GM19099 (cell line): ENCODE results near the gene RASSF1.

Experiments
- POLR2A ChIP-seq: IDR thresholded peaks from 3 replicates; pipeline ENCODE4 v1.6.1; 2011; ENCODE audit warnings: low read depth; ENCODE audit not compliant: insufficient read length; ENCODE audit errors: extremely low read depth

RASSF1 gene

DNA sequence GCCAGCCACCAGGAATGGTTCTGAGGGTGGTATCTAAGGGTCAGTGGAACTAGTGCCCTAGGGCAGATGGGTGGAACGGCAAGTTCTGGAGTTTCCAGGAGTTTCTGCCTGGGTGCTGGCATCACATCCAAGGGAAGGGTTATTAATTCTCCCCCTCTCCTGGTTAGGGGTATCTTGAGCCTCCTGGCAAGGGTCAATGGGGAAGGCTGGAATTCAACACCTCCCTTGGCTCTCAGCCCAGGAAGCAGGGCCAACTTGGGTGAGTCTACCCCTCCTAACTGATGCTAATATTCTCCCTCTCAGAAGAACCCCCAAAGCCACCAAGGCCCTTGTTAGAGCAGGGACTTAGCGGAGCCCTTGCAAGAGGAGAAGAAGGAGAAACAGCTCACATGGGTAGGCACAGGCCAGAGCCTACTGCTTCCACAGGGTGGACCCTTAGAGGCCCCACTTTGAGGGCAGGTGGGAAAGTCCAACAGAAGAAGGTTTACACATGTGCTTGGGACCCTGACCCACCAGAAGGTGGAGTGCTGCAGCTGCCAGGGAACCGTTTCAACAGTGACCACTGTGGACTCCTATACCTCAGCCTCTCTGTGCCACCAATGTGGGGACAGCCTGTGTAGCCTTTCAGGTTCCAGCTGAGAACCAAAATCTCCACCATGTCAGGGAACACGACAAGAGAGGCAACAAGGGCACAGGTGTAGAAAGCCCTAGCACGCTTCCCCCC lies 15.4 kb upstream of the RASSF1 start:
- no peak for TF ChIP-seq POLR2A

DNA sequence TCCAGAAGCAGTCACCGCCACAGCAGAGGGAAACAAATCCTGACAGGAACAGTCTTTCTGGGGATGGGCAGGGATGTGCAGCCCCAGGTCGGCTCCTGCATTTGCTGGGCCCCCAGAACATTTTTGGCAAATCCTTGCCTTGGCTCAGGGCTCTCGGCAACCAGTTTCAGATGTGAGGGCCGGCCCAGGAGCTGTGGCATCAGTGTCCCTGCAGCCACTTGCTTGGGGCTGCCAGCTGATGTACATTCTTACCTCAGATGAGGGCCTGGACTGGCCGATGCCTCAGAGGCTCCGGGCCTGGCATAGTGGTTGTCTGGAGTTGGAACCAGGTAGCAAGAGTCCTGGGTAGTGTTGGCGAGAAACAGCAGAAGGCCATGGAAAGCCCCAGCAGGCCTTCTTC lies 14.2 kb upstream of the RASSF1 start:
- no peak for TF ChIP-seq POLR2A

DNA sequence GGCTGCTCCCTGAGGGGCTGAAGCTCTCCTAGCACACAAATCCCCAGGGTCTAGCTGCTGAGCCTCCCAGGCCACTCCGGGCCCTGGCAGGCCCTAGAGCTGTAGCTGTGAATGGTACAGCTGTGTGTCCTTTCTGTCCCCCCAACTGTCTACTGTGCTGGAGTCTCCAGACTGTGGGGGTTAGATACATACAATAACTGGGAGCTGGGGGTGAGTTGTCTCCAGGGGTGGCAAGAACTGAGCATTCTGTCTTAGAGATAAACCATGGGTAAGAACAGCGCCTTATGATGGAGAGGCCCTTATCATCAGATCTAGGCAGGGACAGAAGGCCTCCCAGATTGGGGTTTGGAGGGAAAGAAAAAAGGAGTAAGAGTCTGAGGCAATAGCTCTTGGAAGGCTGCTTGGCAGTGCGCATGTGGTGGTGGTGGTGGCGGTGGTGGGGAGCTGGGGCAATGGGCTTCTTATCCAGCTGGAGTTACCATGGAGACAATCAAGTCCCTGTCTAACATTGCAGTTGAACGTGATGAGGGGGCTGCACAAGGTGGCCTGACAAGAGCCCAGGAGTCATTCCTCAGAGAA lies 13.6 kb upstream of the RASSF1 start:
- no peak for TF ChIP-seq POLR2A

DNA sequence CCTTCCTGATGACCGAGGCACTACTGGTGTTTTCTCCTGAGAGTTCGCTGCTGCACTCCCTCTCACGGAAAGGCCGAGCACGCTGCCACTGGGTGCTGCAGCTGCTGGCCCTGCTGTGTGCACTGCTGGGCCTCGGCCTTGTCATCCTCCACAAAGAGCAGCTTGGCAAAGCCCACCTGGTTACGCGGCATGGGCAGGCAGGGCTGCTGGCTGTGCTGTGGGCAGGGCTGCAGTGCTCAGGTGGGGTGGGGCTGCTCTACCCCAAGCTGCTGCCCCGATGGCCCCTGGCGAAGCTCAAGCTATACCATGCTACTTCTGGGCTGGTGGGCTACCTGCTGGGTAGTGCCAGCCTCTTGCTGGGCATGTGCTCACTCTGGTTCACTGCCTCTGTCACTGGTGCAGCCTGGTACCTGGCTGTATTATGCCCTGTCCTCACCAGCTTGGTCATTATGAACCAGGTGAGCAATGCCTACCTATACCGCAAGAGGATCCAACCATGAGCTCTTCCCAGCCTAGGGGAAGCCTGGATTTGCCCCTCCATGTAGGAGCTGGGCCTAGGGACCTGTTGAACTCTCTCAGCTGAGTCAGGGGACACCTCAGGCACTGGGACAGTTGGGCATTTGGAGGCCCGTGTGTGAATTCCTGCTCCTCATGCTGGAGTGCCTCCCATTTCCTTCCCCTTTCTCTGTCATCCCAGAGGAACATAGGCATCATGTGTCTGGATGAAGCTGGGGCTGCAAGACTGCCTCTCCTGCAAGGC lies 12.8 kb upstream of the RASSF1 start:
- TF ChIP-seq POLR2A: no peak

DNA sequence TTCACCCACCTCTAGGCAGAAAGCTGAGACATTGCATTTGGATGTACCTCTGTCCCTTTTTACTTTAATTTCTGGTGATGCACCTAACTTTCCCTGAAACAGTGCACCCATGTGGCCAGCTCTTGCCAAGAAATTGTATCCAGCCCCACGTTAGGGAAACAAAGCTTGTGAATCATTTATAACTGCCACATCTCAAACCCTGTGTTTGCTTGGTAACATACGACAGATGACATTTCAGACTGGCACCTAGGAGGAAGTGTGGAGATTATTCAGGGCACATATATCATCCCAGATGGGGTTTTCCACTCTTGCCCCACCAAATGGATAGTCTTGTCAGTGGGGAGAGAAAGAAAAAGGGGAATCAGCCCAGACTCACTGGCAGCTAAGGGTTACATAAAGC lies 12.1 kb upstream of the RASSF1 start:
- no peak for TF ChIP-seq POLR2A

DNA sequence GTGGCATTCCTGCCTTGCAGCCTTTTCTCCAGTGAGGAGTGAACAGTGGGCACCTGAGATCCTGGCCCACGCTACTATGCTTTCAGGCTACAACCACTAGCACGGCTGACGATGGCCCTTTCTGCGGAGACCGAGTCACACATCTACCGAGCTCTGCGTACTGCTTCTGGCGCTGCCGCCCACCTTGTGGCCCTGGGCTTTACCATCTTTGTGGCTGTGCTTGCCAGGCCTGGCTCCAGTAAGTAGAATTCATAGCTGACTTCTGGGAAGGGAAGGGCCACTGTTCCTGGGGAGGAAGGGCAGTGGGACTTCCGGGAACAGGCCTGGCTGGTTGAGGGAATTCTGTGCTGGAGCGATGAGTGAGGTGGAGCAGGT lies 10.7 kb upstream of the RASSF1 start:
- no peak for TF ChIP-seq POLR2A

DNA sequence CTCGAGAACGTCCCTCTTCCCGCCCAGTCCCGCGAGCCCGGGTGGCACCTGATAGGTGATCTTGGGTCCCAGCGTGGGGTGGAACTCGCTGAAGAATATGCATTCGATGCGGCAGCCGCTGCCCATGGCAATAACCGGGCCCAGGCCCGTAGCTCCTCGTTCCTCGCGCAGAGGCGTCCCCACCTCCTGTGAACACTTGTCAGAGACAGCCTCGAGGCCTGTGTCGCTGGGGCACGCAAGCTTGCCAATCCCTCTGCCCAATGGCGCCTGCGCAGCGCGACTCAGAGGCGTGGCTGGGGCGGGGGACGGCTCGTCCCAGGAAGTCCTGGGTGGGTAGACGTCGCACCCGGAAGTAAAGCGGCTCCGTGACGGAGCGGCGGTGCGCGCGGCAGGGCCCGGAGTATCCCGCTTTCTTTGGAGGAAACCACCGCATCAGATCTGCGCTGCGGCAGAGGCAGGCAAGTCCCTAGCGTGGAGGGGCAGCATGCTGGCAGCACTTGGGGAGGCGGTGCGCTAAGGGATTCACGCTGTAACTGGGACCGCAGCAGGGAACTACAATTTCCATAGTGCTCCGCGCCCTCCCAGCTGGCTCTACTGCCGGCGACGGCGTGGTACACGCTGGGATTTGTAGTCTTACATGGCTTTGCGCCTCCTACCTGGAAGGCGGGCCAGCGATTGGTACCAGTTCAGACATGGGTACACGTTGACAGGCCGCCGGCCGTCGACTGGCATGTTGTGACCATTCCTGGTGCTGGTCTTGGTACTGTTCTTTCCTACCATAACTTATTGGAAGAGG lies 10.1 kb upstream of the RASSF1 start, which contains the start of the genes CYB561D2 and NPRL2:
CYB561D2 (plus strand) TSS at position 336 of the 796 bp plus-strand sequence. CDS start 572 bp downstream, outside the sequence.
NPRL2 (minus strand) TSS at position 249 of the 796 bp plus-strand sequence; CDS start at position 126, 123 bp downstream.
- peak; percentile 94 for TF ChIP-seq POLR2A

DNA sequence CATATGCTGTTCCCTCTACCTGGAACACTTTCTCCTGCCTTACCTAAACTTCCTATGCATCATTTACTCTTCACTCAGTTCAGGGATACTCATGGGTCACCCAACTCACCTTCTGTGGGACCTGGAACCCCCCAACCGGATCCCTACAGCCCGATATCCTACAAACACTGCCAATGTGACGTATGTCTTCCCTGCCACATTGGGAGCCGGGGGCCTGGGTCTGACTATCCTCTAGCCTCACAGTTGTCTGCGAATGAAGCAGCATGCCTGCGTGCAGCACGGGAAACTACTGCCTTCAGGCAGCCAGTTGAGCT lies 9.5 kb upstream of the RASSF1 start:
- no peak for TF ChIP-seq POLR2A

DNA sequence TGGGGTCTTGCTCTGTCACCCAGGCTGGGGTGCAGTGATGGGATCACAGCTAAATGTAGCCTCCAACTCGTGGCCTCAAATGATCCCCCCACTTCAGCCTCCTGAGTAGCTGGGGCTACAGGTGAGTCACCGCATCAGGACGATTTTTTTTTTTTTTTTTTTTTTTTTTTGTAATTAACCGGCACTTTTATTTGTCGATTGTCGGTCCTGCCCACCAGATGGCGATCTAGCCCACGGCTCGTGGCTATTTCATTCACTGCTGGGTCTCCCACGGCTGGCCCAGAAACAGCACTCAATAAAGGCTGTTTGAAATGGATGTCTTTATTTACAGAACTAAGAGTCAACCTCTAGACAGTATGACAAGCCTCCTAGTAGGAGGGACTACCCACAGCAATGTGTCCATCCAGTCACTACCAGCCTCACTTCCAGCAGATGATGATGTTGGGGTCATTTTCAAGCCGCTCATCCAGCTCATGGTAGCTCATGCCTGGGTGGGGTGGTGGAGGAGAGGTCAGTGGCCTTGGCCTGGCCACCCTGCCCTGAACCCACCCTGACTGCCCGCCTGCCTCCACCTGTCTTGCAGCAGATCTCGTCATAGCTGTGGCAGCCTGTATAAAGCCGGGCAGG lies 6.7 kb upstream of the RASSF1 start:
- no peak for TF ChIP-seq POLR2A

DNA sequence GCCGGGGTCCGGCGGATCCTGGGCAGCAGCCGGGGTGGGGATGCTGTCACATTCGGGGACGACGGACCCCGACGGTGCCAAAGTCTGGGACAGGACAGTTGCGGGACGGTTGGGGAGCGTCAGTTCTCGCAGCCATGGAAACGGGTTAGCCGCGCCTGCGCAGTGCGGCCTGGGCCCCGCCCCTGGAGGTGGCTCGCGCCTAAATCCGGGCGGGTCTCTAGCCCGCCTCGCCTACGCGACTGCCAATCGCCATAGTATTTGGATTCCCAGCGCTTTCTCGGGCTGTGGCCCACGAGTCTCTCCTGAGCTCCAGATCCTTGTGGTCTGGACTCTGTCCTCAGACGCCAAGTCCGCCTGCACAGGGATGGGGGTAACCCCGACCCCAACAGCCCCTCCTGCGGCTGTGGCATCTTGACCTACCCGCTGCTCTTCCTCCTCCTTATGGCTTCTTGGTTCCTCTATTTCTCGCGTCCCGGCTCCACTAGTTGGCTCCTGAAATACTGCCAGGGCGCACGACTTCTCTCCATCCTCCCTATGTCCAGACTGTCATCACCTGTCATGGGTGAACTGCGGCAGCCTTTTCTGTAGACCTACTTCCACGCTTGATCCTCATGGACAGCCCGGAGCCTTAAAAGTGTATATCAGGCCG lies 5.1 kb upstream of the RASSF1 start, which contains the start of gene ZMYND10:
ZMYND10 (minus strand) TSS at position 147 of the 649 bp plus-strand sequence. CDS start 153 bp downstream, outside the sequence.
- TF ChIP-seq POLR2A: no peak

DNA sequence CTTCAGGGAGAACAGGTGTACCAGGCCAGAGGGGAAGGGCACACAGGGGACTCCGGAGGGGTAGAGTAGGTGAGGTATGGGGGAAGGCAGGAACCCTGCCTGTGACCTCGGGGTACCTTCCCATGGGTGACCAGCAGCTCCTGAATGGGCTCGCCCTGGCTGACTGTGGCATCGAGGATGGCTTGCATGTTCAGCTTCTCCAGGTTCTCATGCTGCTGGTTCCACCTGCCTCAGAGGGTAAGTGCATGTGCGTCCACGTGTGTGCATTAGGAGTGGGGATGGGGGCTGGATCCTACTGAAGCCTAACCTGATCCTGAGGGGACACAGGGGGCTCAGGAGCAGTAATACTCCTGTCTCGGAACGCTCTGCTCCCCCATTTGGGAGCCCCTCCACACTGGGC lies 4.4 kb upstream of the RASSF1 start:
- TF ChIP-seq POLR2A: no peak

DNA sequence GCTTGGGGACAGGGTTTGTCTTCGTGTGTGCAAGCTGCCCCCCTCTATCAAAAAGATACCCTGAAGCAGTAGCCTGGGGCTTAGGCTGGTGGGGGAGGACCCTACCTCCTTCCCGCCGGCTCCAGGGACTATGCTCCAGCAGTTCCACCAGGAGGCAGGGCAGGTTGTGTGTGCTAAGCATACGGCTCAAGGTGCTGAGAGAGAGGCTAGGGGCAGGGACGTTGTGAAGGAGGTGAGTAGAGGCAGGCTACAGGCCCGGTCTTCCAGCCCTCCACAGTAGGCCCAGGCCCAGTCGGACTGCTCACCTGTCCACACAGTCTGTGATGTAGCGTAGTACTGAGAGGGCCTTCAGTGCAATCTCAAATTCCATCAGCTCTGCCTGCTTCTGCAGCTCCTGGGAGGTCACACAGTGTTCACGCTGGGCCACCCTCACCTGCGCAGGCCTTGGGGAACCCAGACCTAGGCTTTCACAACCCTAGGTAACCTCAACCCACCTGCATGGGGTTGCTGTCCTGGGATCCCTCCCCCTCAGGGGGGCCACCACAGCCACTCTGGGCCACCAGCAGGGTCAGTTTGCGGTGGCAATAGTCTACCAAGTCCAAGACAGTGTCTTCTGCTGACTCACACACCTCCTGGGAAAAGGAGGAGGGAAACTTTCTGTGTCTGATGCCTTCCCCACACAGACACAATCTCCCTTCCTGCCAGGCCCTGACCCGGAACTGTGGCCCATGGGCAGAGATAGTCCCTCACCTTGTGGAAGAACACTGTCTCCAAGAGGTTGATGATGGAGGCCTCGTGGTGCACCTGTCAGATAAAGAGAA lies 2.4 kb upstream of the RASSF1 start:
- TF ChIP-seq POLR2A: no peak

DNA sequence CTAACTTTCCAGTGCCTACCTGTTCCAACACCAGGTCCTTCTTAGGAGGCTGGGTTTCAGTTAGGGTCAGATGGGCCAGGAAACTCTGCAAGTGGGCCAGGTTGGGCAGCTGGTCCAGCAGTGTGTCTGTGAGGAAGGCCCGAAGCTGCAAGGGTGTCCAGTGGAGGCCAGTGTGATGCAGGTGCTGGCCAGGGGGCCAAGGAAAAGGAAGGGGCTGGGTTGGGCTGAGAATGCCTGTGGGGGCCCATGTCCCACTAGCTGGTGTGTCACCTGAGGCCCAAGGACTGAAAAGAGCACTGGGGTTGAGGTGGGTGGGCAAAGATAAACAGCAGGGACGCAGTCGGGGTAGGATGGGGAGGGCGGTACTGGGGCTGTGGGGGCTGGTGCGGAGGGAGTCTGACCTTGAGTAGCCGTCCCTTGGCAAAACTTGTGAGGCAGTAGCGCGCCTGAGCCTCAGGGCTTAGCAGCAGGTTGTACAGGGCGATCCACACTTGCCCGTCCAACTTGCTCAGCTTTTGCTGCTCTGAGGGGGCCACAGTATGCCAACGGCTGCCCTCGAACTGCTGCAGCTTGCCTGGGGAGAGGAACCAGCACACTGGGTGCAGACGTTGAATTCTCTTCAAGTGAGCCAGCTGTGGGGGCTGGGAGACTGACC lies 1.5 kb upstream of the RASSF1 start:
- TF ChIP-seq POLR2A: no peak
